Measurements from ENCODE around the gene CLDN34.

The CLDN34 gene

GRCh38 chrX:10004832-10005475, 37.8 kb downstream of the CLDN34 start:
- no peaks in the 10 kb centered on the region for H3K9me3 ChIP-seq (ENCODE audit: insufficient read depth, low read length)
- no peak overlapping the region for H3K9ac ChIP-seq (ENCODE audit: low read length)
- no peak overlapping the region for H3K4me3 ChIP-seq (ENCODE audit: insufficient read depth, low read length, poor library complexity, severe bottlenecking)
- H3F3A ChIP-seq (ENCODE audit: insufficient read depth), result no peaks in the 10 kb centered on the region
- no peak overlapping the region for H2AFZ ChIP-seq (ENCODE audit: low read depth, low read length, severe bottlenecking)
- TF ChIP-seq EZH2phosphoT487 (conservative IDR thresholded peaks at IDR 0.05; ENCODE audit: low read length) (no peak), CTCF (IDR thresholded peaks at IDR 0.05; ENCODE audit: insufficient read depth, low read length, poor library complexity, severe bottlenecking) (no peak)
- H3K79me2 ChIP-seq (ENCODE audit: insufficient read depth, low read length), result no peaks in the 10 kb centered on the region
- H3K27ac ChIP-seq (ENCODE audit: low read depth, low read length), result no peak overlapping the region
- no peaks in the 10 kb centered on the region for H3K27me3 ChIP-seq (ENCODE audit: low read length)
- H3K9me2 ChIP-seq (replicated peaks; ENCODE audit: insufficient read depth, low read length), result no peaks in the 10 kb centered on the region
- no peaks in the 10 kb centered on the region for H4K20me1 ChIP-seq (ENCODE audit: low read depth, low read length)
- no peak overlapping the region for H3K4me2 ChIP-seq (ENCODE audit: low read depth, low read length, poor library complexity, severe bottlenecking)
- H3K36me3 ChIP-seq (ENCODE audit: low read length), result no peaks in the 10 kb centered on the region

DNA sequence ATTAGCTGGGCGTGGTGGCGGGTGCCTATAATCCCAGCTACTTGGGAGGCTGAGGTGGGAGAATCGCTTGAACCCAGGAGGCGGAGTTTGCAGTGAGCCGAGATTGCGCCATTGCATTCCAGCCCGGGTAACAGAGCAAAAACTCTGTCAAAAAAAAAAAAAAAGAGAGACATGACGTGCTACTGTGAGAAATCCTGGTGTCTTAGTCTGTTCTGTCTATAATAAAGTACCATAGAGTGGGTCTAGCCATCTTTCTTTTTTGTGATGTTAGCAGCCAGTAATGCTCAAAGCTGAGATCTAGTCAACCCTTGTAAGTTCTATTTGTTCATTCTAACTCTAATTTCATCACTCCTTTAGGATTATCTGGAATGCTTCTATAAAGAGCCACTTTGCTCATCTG, 38.9 kb downstream of the CLDN34 start:
- H3F3A ChIP-seq (ENCODE audit: insufficient read depth), result peaks cover 6% of the 10 kb centered on the region
- TF ChIP-seq EZH2phosphoT487 (conservative IDR thresholded peaks at IDR 0.05; ENCODE audit: low read length) (no peak), CTCF (IDR thresholded peaks at IDR 0.05; ENCODE audit: insufficient read depth, low read length, poor library complexity, severe bottlenecking) (no peak)
- no peaks in the 10 kb centered on the region for H3K27me3 ChIP-seq (ENCODE audit: low read length)
- H3K79me2 ChIP-seq (ENCODE audit: insufficient read depth, low read length), result no peaks in the 10 kb centered on the region
- no peak overlapping the region for H3K4me2 ChIP-seq (ENCODE audit: low read depth, low read length, poor library complexity, severe bottlenecking)
- no peaks in the 10 kb centered on the region for H3K9me2 ChIP-seq (replicated peaks; ENCODE audit: insufficient read depth, low read length)
- H3K9ac ChIP-seq (ENCODE audit: low read length), result no peak overlapping the region
- H3K4me3 ChIP-seq (ENCODE audit: insufficient read depth, low read length, poor library complexity, severe bottlenecking), result no peak overlapping the region
- H3K36me3 ChIP-seq (ENCODE audit: low read length), result no peaks in the 10 kb centered on the region
- H2AFZ ChIP-seq (ENCODE audit: low read depth, low read length, severe bottlenecking), result no peak overlapping the region
- H3K9me3 ChIP-seq (ENCODE audit: insufficient read depth, low read length), result no peaks in the 10 kb centered on the region
- no peaks in the 10 kb centered on the region for H4K20me1 ChIP-seq (ENCODE audit: low read depth, low read length)
- H3K27ac ChIP-seq (ENCODE audit: low read depth, low read length), result no peak overlapping the region

DNA sequence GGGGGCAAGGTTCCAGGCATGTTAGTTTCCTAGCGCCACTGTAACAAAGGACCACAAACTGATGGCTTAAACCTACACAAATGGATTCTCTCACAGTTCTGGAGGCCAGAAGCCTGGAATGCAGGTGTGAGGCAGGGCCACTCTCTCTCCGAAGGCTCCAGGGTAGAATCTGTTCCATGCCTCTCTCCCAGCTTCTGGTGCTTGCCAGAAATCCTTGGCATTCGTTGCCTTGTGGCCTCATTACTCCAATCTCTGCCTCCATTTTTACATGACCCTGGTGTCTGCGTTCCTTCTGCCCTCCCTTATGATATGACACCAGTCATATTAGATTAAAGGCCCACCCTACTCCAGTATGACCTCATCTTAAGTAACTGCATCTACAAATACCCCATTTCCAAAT, 39.6 kb downstream of the CLDN34 start:
- Histone ChIP-seq H3F3A (ENCODE audit: insufficient read depth) (peaks cover 13% of the 10 kb centered on the region), H3K36me3 (ENCODE audit: low read length) (no peaks in the 10 kb centered on the region), H3K4me2 (ENCODE audit: low read depth, low read length, poor library complexity, severe bottlenecking) (no peak overlapping the region), H3K79me2 (ENCODE audit: insufficient read depth, low read length) (no peaks in the 10 kb centered on the region), H3K9ac (ENCODE audit: low read length) (no peak overlapping the region), H3K27ac (ENCODE audit: low read depth, low read length) (no peak overlapping the region), H3K9me3 (ENCODE audit: insufficient read depth, low read length) (no peaks in the 10 kb centered on the region), H3K9me2 (replicated peaks; ENCODE audit: insufficient read depth, low read length) (no peaks in the 10 kb centered on the region), H2AFZ (ENCODE audit: low read depth, low read length, severe bottlenecking) (no peak overlapping the region), H3K4me3 (ENCODE audit: insufficient read depth, low read length, poor library complexity, severe bottlenecking) (no peak overlapping the region), H4K20me1 (ENCODE audit: low read depth, low read length) (no peaks in the 10 kb centered on the region), H3K27me3 (ENCODE audit: low read length) (no peaks in the 10 kb centered on the region)
- no peak for TF ChIP-seq CTCF (IDR thresholded peaks at IDR 0.05; ENCODE audit: insufficient read depth, low read length, poor library complexity, severe bottlenecking)
- TF ChIP-seq EZH2phosphoT487 (conservative IDR thresholded peaks at IDR 0.05; ENCODE audit: low read length), result no peak
